ENCODE results near the gene LY6G6C. TPM values are rescaled to one million over a fixed set of nuclear protein-coding genes. Genes with fewer than 3 reads are reported as not detected.

LY6G6C gene
- total RNA-seq, 1 experiment from 2014 or later, result not detected

GRCh38 chr6:31715022-31715958 is 6.3 kb downstream of the LY6G6C start, which contains the start of gene LY6G6D:
TSS of gene LY6G6D (plus strand) at chr6:31715348. CDS start at chr6:31715356, 8 bp downstream.
- Mint-ChIP-seq H3K4me1 (peaks cover 50 to 63% of the 10 kb centered on the region in 2 experiments), H3K9me3 (no peaks in the 10 kb centered on the region), H3K4me3 (peak within 1 kb of the TSS in 1 of 2 experiments; percentile 60; a peak in 3 of 5 replicates), H3K27me3 (ENCODE audit: low read depth) (peaks cover 8% of the 10 kb centered on the region), H3K36me3 (ENCODE audit: insufficient read depth in 1 of 3, low read depth in 3 of 3) (no peaks in the 10 kb centered on the region), H3K27ac (peak within 1 kb of the TSS; percentile 81 to 95 (median 81))
- no peak within 1 kb of the TSS for H2BK12ac ChIP-seq (ENCODE audit: insufficient read length, low read depth, low read length)
- no peak within 1 kb of the TSS for H3T11ph ChIP-seq (ENCODE audit: low read length)
- no peak within 1 kb of the TSS for H2BK20ac ChIP-seq (ENCODE audit: low read depth, low read length, poor library complexity, severe bottlenecking)
- H3K23me2 ChIP-seq (ENCODE audit: insufficient read length, low read depth, low read length, poor library complexity, severe bottlenecking), result no peaks in the 10 kb centered on the region
- peaks cover 10% of the 10 kb centered on the region; the same call in 1 of the 2 replicates for H3K4me1 ChIP-seq (ENCODE audit: insufficient read depth, low read length)
- H2AK5ac ChIP-seq (ENCODE audit: insufficient read length, low read length), result no peak within 1 kb of the TSS
- H3K4ac ChIP-seq (ENCODE audit: low read depth, low read length), result no peak within 1 kb of the TSS
- H3K79me1 ChIP-seq (ENCODE audit: insufficient read depth, low read depth, low read length, poor library complexity, severe bottlenecking), result no peaks in the 10 kb centered on the region
- no peak within 1 kb of the TSS for H2BK5ac ChIP-seq (ENCODE audit: insufficient read length, low read length)
- no peak within 1 kb of the TSS for H4K91ac ChIP-seq (ENCODE audit: insufficient read length, low read depth, low read length)
- H3K23ac ChIP-seq (ENCODE audit: insufficient read length, low read depth, low read length), result no peak within 1 kb of the TSS
- no peaks in the 10 kb centered on the region for H3K79me2 ChIP-seq (ENCODE audit: insufficient read depth, low read length)
- no peak within 1 kb of the TSS for H3K14ac ChIP-seq (ENCODE audit: insufficient read depth, low read length)
- H2AFZ ChIP-seq (ENCODE audit: low read length), result no peak within 1 kb of the TSS
- peak; percentile 44 for DNase-seq
- H3K27me3 ChIP-seq (ENCODE audit: insufficient read depth, low read length), result no peaks in the 10 kb centered on the region
- WGBS (ENCODE audit: extremely low coverage, insufficient read length, low lambda C conversion rate), result no CpG with 5 or more reads among the region's 16 CpGs
- H4K5ac ChIP-seq (ENCODE audit: insufficient read length, low read depth, low read length), result no peak within 1 kb of the TSS
- no peak within 1 kb of the TSS for H4K8ac ChIP-seq (replicated peaks; ENCODE audit: insufficient read length, low read depth, low read length)
- H2BK120ac ChIP-seq (ENCODE audit: low read depth, low read length, poor library complexity, severe bottlenecking), result no peak within 1 kb of the TSS
- no peak within 1 kb of the TSS for H2BK15ac ChIP-seq (ENCODE audit: low read depth, low read length)
- H3K4me2 ChIP-seq (ENCODE audit: insufficient read depth, insufficient read length, low read length), result no peak within 1 kb of the TSS
- H3K9me3 ChIP-seq (ENCODE audit: control insufficient read depth, low read depth, low read length), result no peaks in the 10 kb centered on the region
- H4K20me1 ChIP-seq (ENCODE audit: control insufficient read depth, insufficient read depth, insufficient read length), result no peaks in the 10 kb centered on the region
- no peak within 1 kb of the TSS for H3K18ac ChIP-seq (ENCODE audit: insufficient read length, low read depth, low read length)
- TF ChIP-seq CTCF (conservative IDR thresholded peaks at IDR 0.05), result no peak
- H3K9ac ChIP-seq (ENCODE audit: extremely low read depth, insufficient read length, low read length), result no peak within 1 kb of the TSS
- H3K56ac ChIP-seq (ENCODE audit: insufficient read length, low read depth, low read length), result no peak within 1 kb of the TSS
- no peak within 1 kb of the TSS for H3K27ac ChIP-seq (ENCODE audit: insufficient read length, low read depth, low read length)

All from H9 (cell line).